WERI-Rb-1 (cell line): ENCODE results near the gene HAVCR1.

Experiments used
- DNase-seq: peaks from one replicate; pipeline ENCODE4 v3.0.0-alpha.2; 2020
- H3K27ac ChIP-seq: fragments of 250-450 bp; sonication (Bioruptor Pico); 2 replicates; pipeline ENCODE4 v1.5.1; 2020; ENCODE audit warnings: mild to moderate bottlenecking, moderate library complexity
- H3K27me3 ChIP-seq: fragments of 250-450 bp; sonication (Bioruptor Pico); 2 replicates; pipeline ENCODE4 v1.5.1; 2021; ENCODE audit warnings: mild to moderate bottlenecking, low read depth, moderate library complexity; ENCODE audit not compliant: insufficient read depth, severe bottlenecking
- H3K36me3 ChIP-seq: fragments of 250-450 bp; sonication (Bioruptor Pico); 2 replicates; pipeline ENCODE4 v1.5.1; 2020; ENCODE audit warnings: mild to moderate bottlenecking, moderate library complexity
- H3K4me3 ChIP-seq: 2 replicates; pipeline ENCODE4 v1.5.1; 2011; ENCODE audit warnings: low read depth, mild to moderate bottlenecking, control low read depth, low read length
- H3K9me3 ChIP-seq: fragments of 250-450 bp; sonication (Bioruptor Pico); 2 replicates; pipeline ENCODE4 v1.5.1; 2021; ENCODE audit warnings: mild to moderate bottlenecking, moderate library complexity; ENCODE audit not compliant: severe bottlenecking
- TF ChIP-seq, protein P1 (sequence below): IDR thresholded peaks from 2 replicates; pipeline ENCODE4 v1.5.1; 2011; ENCODE audit warnings: low read depth, mild to moderate bottlenecking, control low read depth, inconsistent platforms, low read length

The HAVCR1 gene

GRCh38 chr5:157068785-157069184 is 9.9 kb upstream of the HAVCR1 start:
- TF ChIP-seq, protein P1, sequence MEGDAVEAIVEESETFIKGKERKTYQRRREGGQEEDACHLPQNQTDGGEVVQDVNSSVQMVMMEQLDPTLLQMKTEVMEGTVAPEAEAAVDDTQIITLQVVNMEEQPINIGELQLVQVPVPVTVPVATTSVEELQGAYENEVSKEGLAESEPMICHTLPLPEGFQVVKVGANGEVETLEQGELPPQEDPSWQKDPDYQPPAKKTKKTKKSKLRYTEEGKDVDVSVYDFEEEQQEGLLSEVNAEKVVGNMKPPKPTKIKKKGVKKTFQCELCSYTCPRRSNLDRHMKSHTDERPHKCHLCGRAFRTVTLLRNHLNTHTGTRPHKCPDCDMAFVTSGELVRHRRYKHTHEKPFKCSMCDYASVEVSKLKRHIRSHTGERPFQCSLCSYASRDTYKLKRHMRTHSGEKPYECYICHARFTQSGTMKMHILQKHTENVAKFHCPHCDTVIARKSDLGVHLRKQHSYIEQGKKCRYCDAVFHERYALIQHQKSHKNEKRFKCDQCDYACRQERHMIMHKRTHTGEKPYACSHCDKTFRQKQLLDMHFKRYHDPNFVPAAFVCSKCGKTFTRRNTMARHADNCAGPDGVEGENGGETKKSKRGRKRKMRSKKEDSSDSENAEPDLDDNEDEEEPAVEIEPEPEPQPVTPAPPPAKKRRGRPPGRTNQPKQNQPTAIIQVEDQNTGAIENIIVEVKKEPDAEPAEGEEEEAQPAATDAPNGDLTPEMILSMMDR = no peak
- H3K4me3 ChIP-seq = no peak overlapping the region
- H3K27ac ChIP-seq = no peak overlapping the region
- no peaks in the 10 kb centered on the region for H3K36me3 ChIP-seq
- H3K9me3 ChIP-seq = no peaks in the 10 kb centered on the region
- DNase-seq = no peak
- no peaks in the 10 kb centered on the region for H3K27me3 ChIP-seq

- no peak for DNase-seq
- Histone ChIP-seq H3K27ac (no peak overlapping the region), H3K9me3 (no peaks in the 10 kb centered on the region), H3K4me3 (no peak overlapping the region), H3K27me3 (no peaks in the 10 kb centered on the region), H3K36me3 (no peaks in the 10 kb centered on the region)
- TF ChIP-seq, protein P1 = no peak
These were observed 9.4 kb upstream of the HAVCR1 start for GRCh38 chr5:157068339-157068738.

GRCh38 chr5:157067005-157067404 is 8.1 kb upstream of the HAVCR1 start:
- Histone ChIP-seq H3K4me3 (no peak overlapping the region), H3K27ac (no peak overlapping the region), H3K27me3 (no peaks in the 10 kb centered on the region), H3K36me3 (no peaks in the 10 kb centered on the region), H3K9me3 (no peaks in the 10 kb centered on the region)
- DNase-seq = no peak
- TF ChIP-seq, protein P1 = no peak

- Histone ChIP-seq H3K27ac (no peak overlapping the region), H3K4me3 (no peak overlapping the region), H3K9me3 (no peaks in the 10 kb centered on the region), H3K27me3 (no peaks in the 10 kb centered on the region), H3K36me3 (no peaks in the 10 kb centered on the region)
- no peak for DNase-seq
- TF ChIP-seq, protein P1 = no peak
These were observed 7.2 kb upstream of the HAVCR1 start for GRCh38 chr5:157066080-157066479.

DNA sequence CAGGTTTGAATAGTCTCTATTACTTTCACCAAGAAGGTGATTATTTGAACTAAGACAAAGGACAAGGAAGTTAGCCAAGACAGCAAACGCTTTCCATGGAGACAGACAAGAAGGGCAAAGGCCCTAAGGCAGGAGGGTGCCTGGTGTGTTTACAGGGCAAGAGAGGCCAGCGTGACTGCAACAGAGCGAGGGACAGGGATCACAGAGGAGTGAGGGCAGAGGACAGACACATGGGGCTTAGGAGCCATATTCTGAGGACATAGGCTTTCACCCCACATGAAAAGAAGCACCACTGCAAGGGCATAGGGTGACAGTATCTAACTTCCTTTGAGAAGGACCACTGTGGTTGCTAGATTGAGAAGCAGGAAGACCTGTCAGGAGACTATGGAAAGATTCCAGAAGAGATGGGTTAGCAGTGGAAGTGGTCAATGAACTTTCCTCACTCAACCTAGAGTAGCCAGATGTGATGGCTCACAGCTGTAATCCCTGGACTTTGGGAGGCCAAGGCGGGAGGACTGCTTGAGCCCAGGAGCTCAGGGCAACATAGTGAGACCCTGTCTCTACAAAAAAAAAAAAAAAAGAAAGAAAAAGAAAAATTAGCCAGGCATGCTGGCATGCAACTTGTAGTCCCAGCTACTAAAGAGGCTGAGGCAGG is 5.0 kb upstream of the HAVCR1 start:
- H3K36me3 ChIP-seq = no peaks in the 10 kb centered on the region
- TF ChIP-seq, protein P1 = no peak
- no peaks in the 10 kb centered on the region for H3K27me3 ChIP-seq
- no peaks in the 10 kb centered on the region for H3K9me3 ChIP-seq
- no peak overlapping the region for H3K27ac ChIP-seq
- no peak overlapping the region for H3K4me3 ChIP-seq
- DNase-seq = no peak

DNA sequence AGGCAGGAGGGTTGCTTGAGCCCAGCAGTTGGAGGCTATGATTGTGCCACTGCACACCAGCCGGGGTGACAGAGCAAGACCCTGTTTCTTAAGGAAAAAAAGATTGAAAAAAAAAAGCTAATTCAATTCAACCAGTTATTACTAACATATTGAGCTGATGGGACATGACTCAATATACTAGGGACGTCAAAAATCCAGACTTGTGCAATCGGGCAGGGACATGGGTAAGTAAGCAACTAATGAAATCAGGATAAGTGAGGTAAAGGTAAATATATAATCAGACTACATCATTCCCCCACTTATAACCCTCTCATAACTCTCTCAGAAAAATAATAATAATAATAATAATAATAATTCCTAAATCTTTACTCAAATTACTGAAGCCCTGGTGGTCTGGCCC is 975 bp upstream of the HAVCR1 start:
- Histone ChIP-seq H3K27ac (no peak overlapping the region), H3K9me3 (no peaks in the 10 kb centered on the region), H3K4me3 (no peak overlapping the region), H3K27me3 (no peaks in the 10 kb centered on the region), H3K36me3 (no peaks in the 10 kb centered on the region)
- TF ChIP-seq, protein P1 = no peak
- DNase-seq = no peak
